DND-41 (cell line): ENCODE results near the gene NSD1.

Source experiments
- ATAC-seq: fragments of 200-7000 bp; cut with Tn5 transposase; 3 replicates; pipeline ENCODE4 v1.9.1; 2021; ENCODE audit warnings: low read depth; ENCODE audit not compliant: insufficient read depth
- DNase-seq: peaks from one replicate; pipeline ENCODE4 v3.0.0-alpha.2; 2020
- H2AFZ ChIP-seq: 2 replicates; pipeline ENCODE4 v1.6.0; 2012; ENCODE audit warnings: low read depth, low read length
- H3K27ac ChIP-seq: 2 replicates; pipeline ENCODE4 v1.5.1; 2012; ENCODE audit warnings: low read length, inconsistent platforms
- H3K27me3 ChIP-seq: fragments of 200-600 bp; sonication (generic); 2 replicates; pipeline ENCODE4 v1.6.0; 2012; ENCODE audit warnings: low read length, mild to moderate bottlenecking, inconsistent platforms; ENCODE audit not compliant: insufficient read depth, poor library complexity
- H3K36me3 ChIP-seq: 2 replicates; pipeline ENCODE4 v1.5.1; 2012; ENCODE audit warnings: low read length, inconsistent platforms; ENCODE audit not compliant: insufficient read depth
- H3K4me1 ChIP-seq: 2 replicates; pipeline ENCODE4 v1.5.1; 2012; ENCODE audit warnings: mild to moderate bottlenecking, low read length; ENCODE audit not compliant: insufficient read depth
- H3K4me2 ChIP-seq: 2 replicates; pipeline ENCODE4 v1.6.0; 2012; ENCODE audit warnings: mild to moderate bottlenecking, moderate library complexity, low read length, inconsistent platforms; ENCODE audit not compliant: insufficient read depth
- H3K4me3 ChIP-seq, 2 experiments: fragments of 200-600 bp in 1 of 2; shearing (Covaris generic) in 1 of 2; 2 replicates each; pipeline ENCODE4 v1.5.1; 2012 to 2016; ENCODE audit warnings: inconsistent platforms in 2 of 2, low read length in 2 of 2, mild to moderate bottlenecking in 2 of 2, low read depth in 1 of 2, moderate library complexity in 1 of 2
- H3K79me2 ChIP-seq: 2 replicates; pipeline ENCODE4 v1.6.0; 2012; ENCODE audit warnings: low read length, inconsistent platforms; ENCODE audit not compliant: insufficient read depth
- H3K9ac ChIP-seq: 2 replicates; pipeline ENCODE4 v1.6.0; 2012; ENCODE audit warnings: low read depth, mild to moderate bottlenecking, inconsistent platforms, low read length, moderate library complexity
- H3K9me3 ChIP-seq: 2 replicates; pipeline ENCODE4 v1.5.1; 2012; ENCODE audit warnings: low read length, moderate library complexity, mild to moderate bottlenecking, inconsistent platforms; ENCODE audit not compliant: insufficient read depth, severe bottlenecking
- H4K20me1 ChIP-seq: 2 replicates; pipeline ENCODE4 v1.6.0; 2012; ENCODE audit warnings: low read length; ENCODE audit not compliant: insufficient read depth
- EZH2 ChIP-seq: IDR thresholded peaks from 3 replicates; pipeline ENCODE4 v1.6.1; 2012; ENCODE audit warnings: borderline replicate concordance, low read depth, mild to moderate bottlenecking, moderate library complexity, low read length, inconsistent platforms; ENCODE audit not compliant: severe bottlenecking
- TF ChIP-seq, protein P1 (sequence below): IDR thresholded peaks from 2 replicates; pipeline ENCODE4 v1.5.1; 2012; ENCODE audit warnings: borderline replicate concordance, low read length, moderate library complexity, mild to moderate bottlenecking; ENCODE audit not compliant: poor library complexity, severe bottlenecking; ENCODE audit errors: extremely low read depth

NSD1 gene

DNA sequence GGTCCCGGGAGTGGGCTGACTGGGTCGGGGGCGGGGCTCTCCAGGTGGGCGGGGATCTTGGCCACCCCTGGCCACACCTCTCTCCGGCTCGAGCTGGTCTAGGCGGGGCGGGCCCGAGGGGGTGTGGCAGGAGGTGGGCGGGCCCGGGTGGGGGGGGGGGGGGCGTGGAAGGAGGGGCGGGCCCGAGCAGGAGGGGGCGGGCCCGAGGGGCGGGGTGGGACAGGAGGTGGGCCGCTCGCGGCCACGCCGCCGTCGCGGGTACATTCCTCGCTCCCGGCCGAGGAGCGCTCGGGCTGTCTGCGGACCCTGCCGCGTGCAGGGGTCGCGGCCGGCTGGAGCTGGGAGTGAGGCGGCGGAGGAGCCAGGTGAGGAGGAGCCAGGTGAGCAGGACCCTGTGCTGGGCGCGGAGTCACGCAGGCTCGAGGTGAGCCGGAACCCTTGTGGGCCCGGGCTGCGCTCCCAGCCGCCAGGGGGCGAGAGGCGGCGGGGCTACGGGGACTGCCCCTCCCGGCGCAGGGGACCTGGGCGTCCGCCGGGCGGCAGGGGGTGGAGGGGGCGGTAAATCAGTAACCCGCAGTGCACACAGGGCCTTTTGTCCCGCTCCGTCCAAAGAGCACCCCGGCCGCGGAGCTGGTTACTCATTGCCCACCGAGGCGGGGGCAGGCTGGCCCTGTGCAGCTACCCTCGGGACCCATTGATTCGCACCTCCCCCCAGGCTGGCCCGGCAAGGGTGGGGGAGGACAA is 46.7 kb upstream of the NSD1 start, which contains the start of gene FGFR4:
TSS of gene FGFR4 (plus strand) at position 262 of the 744 bp plus-strand sequence. CDS start 2,688 bp downstream, outside the sequence.
- Histone ChIP-seq H3K9me3 (no peaks in the 10 kb centered on the region), H3K27me3 (peaks cover 3% of the 10 kb centered on the region), H4K20me1 (no peaks in the 10 kb centered on the region), H3K4me3 (no peak within 1 kb of the TSS), H3K27ac (no peak within 1 kb of the TSS), H2AFZ (no peak within 1 kb of the TSS), H3K36me3 (no peaks in the 10 kb centered on the region), H3K79me2 (no peaks in the 10 kb centered on the region), H3K4me1 (no peaks in the 10 kb centered on the region), H3K9ac (no peak within 1 kb of the TSS), H3K4me2 (no peak within 1 kb of the TSS)
- ATAC-seq (0 out of 3 replicates have a peak, but pooled peaks have one; percentile 31), DNase-seq (no peak)
- TF ChIP-seq EZH2: no peak
- TF ChIP-seq, protein P1, sequence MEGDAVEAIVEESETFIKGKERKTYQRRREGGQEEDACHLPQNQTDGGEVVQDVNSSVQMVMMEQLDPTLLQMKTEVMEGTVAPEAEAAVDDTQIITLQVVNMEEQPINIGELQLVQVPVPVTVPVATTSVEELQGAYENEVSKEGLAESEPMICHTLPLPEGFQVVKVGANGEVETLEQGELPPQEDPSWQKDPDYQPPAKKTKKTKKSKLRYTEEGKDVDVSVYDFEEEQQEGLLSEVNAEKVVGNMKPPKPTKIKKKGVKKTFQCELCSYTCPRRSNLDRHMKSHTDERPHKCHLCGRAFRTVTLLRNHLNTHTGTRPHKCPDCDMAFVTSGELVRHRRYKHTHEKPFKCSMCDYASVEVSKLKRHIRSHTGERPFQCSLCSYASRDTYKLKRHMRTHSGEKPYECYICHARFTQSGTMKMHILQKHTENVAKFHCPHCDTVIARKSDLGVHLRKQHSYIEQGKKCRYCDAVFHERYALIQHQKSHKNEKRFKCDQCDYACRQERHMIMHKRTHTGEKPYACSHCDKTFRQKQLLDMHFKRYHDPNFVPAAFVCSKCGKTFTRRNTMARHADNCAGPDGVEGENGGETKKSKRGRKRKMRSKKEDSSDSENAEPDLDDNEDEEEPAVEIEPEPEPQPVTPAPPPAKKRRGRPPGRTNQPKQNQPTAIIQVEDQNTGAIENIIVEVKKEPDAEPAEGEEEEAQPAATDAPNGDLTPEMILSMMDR: no peak

DNA sequence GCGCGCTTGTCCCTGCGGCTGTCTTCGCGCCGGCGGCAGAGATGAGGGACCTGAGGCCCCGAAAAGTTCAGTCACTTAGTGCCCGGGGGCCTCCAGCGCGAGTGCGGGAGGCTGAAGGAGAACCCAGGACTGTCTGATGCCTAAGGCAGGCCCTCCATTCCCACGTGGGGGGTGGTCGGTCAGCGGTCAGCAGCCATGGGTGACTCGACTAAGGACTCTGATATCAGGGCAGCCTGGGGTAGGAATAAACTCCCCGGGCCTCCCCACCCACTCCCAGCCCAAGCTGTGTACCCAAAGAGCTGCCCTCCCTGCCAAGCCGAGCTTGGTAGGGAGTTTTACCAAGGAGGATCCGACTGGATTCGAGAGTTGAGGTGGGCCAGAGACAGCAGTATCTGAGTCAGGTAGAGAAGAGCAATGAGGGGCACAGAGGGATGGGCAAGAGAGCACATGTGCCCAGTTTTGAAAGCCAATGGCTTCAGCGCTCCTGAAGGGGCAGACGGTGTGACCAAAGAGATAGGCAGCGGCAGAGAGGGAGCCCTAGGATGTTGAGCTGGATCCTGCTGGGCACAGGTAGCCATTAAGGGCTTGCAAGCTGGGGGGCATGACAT is 46.1 kb upstream of the NSD1 start:
- no peaks in the 10 kb centered on the region for H3K36me3 ChIP-seq
- ATAC-seq (no peak), DNase-seq (no peak)
- H3K9me3 ChIP-seq: no peaks in the 10 kb centered on the region
- H2AFZ ChIP-seq: no peak overlapping the region
- H3K27me3 ChIP-seq: peaks cover 5% of the 10 kb centered on the region
- TF ChIP-seq EZH2: no peak
- TF ChIP-seq, protein P1: no peak
- no peak overlapping the region for H3K9ac ChIP-seq
- no peak overlapping the region for H3K4me3 ChIP-seq
- H4K20me1 ChIP-seq: no peaks in the 10 kb centered on the region
- no peak overlapping the region for H3K4me2 ChIP-seq
- no peak overlapping the region for H3K27ac ChIP-seq
- H3K79me2 ChIP-seq: no peaks in the 10 kb centered on the region
- H3K4me1 ChIP-seq: no peaks in the 10 kb centered on the region

DNA sequence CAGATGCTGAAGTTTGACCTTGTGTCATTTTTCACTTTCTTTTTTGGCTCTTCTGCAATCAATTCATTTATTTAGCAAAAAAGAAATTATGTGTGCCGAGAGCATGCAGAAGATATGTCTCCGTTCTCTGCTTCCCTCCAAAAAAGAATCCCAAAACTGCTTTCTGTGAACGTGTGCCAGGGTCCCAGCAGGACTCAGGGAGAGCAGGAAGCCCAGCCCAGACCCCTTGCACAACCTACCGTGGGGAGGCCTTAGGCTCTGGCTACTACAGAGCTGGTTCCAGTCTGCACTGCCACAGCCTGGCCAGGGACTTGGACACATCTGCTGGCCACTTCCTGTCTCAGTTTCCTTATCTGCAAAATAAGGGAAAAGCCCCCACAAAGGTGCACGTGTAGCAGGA is 44.4 kb upstream of the NSD1 start:
- Histone ChIP-seq H3K9me3 (no peaks in the 10 kb centered on the region), H4K20me1 (no peaks in the 10 kb centered on the region), H3K36me3 (no peaks in the 10 kb centered on the region), H3K9ac (no peak overlapping the region), H3K4me3 (no peak overlapping the region), H3K27ac (no peak overlapping the region), H3K27me3 (peaks cover 5% of the 10 kb centered on the region), H3K4me1 (no peaks in the 10 kb centered on the region), H3K4me2 (no peak overlapping the region), H3K79me2 (no peaks in the 10 kb centered on the region), H2AFZ (no peak overlapping the region)
- DNase-seq (no peak), ATAC-seq (no peak)
- TF ChIP-seq EZH2: no peak
- TF ChIP-seq, protein P1: no peak
